Measurements from ENCODE around the gene RHBDD1.
A peak's percentile ranks its signal among the peaks of the same experiment; 100 is the strongest.

The RHBDD1 gene

DNA sequence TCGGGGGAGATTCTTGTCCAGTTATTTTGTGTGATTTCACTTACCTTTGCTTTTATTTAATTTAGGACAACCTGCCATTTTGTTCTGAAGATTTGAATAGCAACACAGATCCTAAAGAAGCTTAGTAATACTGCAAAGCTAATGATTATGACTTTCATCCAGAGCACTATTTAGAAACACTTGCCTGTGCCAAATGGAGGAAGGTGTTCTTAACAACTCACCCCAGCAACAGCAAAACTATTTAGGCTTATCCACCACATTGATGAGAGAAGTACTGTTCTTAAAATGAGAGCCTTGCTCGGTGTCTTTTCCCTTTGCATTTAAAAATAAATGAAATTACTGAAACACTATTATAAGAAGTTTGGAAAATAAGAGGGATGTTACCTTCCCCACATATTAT lies 59.7 kb downstream of the RHBDD1 start:
- TF ChIP-seq EZH2 (IDR thresholded peaks at IDR 0.05; ENCODE audit: borderline replicate concordance, low read length) (no peak), CTCF (IDR thresholded peaks at IDR 0.05; ENCODE audit: low read length) (no peak)
- no peak overlapping the region for H3K9ac ChIP-seq (ENCODE audit: low read length)
- H3K79me2 ChIP-seq (ENCODE audit: insufficient read depth, low read length), result no peaks in the 10 kb centered on the region; the same call in 1 of the 2 replicates
- no peak overlapping the region for H2AFZ ChIP-seq (ENCODE audit: low read length)
- no peak overlapping the region for H3K4me2 ChIP-seq (ENCODE audit: low read length)
- H3K27ac ChIP-seq (ENCODE audit: low read depth, low read length, poor library complexity, severe bottlenecking), result no peak overlapping the region
- no peaks in the 10 kb centered on the region for H3K9me2 ChIP-seq (ENCODE audit: low read depth, low read length)
- H3K9me3 ChIP-seq (ENCODE audit: low read length), result peaks cover 2% of the 10 kb centered on the region; the same call in 1 of the 2 replicates
- no peak overlapping the region for H3K4me3 ChIP-seq (ENCODE audit: low read depth, low read length, poor library complexity, severe bottlenecking)
- H4K20me1 ChIP-seq (ENCODE audit: insufficient read depth, low read length), result no peaks in the 10 kb centered on the region
- peaks cover 22% of the 10 kb centered on the region for H3K4me1 ChIP-seq (ENCODE audit: insufficient read depth, low read length, severe bottlenecking)
- peaks cover 19% of the 10 kb centered on the region for H3K36me3 ChIP-seq (ENCODE audit: insufficient read depth, low read length)
- H3F3A ChIP-seq (ENCODE audit: insufficient read depth, low read length), result no peaks in the 10 kb centered on the region
- H3K27me3 ChIP-seq (ENCODE audit: insufficient read depth, low read length), result no peaks in the 10 kb centered on the region

DNA sequence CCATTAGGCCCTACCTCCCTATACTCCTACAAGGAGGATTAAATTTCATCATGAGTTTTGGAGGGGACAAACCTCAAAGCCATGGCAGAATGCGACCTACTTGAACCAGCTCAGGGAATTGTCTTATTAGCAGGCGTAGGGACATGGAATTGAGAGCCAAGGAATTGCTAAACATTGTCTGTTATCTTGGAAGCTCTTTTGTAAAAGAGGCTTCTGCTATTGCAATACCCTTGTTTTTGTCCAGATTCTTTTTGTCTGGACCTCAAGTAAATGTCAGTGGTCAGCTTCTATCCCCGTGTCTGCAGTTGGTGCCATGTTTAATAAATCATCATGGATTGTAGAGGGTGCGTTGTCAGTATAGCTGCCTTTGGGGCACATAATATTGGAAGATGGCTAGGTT lies 62.3 kb downstream of the RHBDD1 start:
- no peak for TF ChIP-seq EZH2 (IDR thresholded peaks at IDR 0.05; ENCODE audit: borderline replicate concordance, low read length)
- no peak for TF ChIP-seq CTCF (IDR thresholded peaks at IDR 0.05; ENCODE audit: low read length)
- H3K4me2 ChIP-seq (ENCODE audit: low read length), result no peak overlapping the region
- H3K4me3 ChIP-seq (ENCODE audit: low read depth, low read length, poor library complexity, severe bottlenecking), result no peak overlapping the region
- H3K9ac ChIP-seq (ENCODE audit: low read length), result no peak overlapping the region
- no peak overlapping the region for H2AFZ ChIP-seq (ENCODE audit: low read length)
- no peaks in the 10 kb centered on the region for H3K9me2 ChIP-seq (ENCODE audit: low read depth, low read length)
- no peaks in the 10 kb centered on the region for H3K27me3 ChIP-seq (ENCODE audit: insufficient read depth, low read length)
- H3K27ac ChIP-seq (ENCODE audit: low read depth, low read length, poor library complexity, severe bottlenecking), result peak overlapping the region; percentile 61
- H3K79me2 ChIP-seq (ENCODE audit: insufficient read depth, low read length), result no peaks in the 10 kb centered on the region; the same call in 1 of the 2 replicates
- H3F3A ChIP-seq (ENCODE audit: insufficient read depth, low read length), result no peaks in the 10 kb centered on the region
- H4K20me1 ChIP-seq (ENCODE audit: insufficient read depth, low read length), result no peaks in the 10 kb centered on the region
- H3K36me3 ChIP-seq (ENCODE audit: insufficient read depth, low read length), result peaks cover 19% of the 10 kb centered on the region
- peaks cover 2% of the 10 kb centered on the region; the same call in 1 of the 2 replicates for H3K9me3 ChIP-seq (ENCODE audit: low read length)
- H3K4me1 ChIP-seq (ENCODE audit: insufficient read depth, low read length, severe bottlenecking), result peaks cover 37% of the 10 kb centered on the region

DNA sequence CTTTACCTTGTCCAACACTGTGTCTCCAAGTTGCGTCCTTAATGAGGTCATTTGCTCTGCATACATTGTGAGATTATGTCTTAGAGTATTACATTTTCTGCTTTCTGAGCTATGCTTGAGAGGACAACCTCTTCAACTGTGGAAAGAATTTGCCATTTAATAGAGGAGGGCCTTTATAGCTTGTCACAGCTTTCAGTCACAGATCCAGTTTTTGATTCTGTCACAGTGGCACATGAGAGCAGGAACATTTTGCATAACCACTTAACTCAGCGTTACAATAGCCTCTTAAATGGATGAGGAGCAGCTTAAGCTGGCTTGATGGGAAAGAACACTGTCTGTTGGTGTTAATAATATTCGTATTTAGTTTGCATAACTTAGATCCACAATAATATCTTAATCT lies 63.0 kb downstream of the RHBDD1 start:
- Histone ChIP-seq H3F3A (ENCODE audit: insufficient read depth, low read length) (no peaks in the 10 kb centered on the region), H4K20me1 (ENCODE audit: insufficient read depth, low read length) (no peaks in the 10 kb centered on the region), H3K4me2 (ENCODE audit: low read length) (peak overlapping the region; percentile 17; the same call in 1 of the 2 replicates), H3K27me3 (ENCODE audit: insufficient read depth, low read length) (no peaks in the 10 kb centered on the region), H3K9me2 (ENCODE audit: low read depth, low read length) (no peaks in the 10 kb centered on the region), H2AFZ (ENCODE audit: low read length) (no peak overlapping the region), H3K36me3 (ENCODE audit: insufficient read depth, low read length) (peaks cover 19% of the 10 kb centered on the region), H3K9ac (ENCODE audit: low read length) (no peak overlapping the region; the same call in 1 of the 2 replicates), H3K4me1 (ENCODE audit: insufficient read depth, low read length, severe bottlenecking) (peaks cover 45% of the 10 kb centered on the region), H3K9me3 (ENCODE audit: low read length) (peaks cover 2% of the 10 kb centered on the region; the same call in 1 of the 2 replicates), H3K4me3 (ENCODE audit: low read depth, low read length, poor library complexity, severe bottlenecking) (no peak overlapping the region), H3K79me2 (ENCODE audit: insufficient read depth, low read length) (no peaks in the 10 kb centered on the region; the same call in 1 of the 2 replicates), H3K27ac (ENCODE audit: low read depth, low read length, poor library complexity, severe bottlenecking) (peak overlapping the region; percentile 61)
- no peak for TF ChIP-seq EZH2 (IDR thresholded peaks at IDR 0.05; ENCODE audit: borderline replicate concordance, low read length)
